ENCODE data around the gene DTNA. TPM values are rescaled to one million over a fixed set of nuclear protein-coding genes. Genes with fewer than 3 reads are reported as not detected.

DTNA gene
- total RNA-seq, 5 donors from 2014 or later (not counting 1 experiment from before 2014, with no cell fraction given) = 0.18 TPM; not detected in 4

DNA sequence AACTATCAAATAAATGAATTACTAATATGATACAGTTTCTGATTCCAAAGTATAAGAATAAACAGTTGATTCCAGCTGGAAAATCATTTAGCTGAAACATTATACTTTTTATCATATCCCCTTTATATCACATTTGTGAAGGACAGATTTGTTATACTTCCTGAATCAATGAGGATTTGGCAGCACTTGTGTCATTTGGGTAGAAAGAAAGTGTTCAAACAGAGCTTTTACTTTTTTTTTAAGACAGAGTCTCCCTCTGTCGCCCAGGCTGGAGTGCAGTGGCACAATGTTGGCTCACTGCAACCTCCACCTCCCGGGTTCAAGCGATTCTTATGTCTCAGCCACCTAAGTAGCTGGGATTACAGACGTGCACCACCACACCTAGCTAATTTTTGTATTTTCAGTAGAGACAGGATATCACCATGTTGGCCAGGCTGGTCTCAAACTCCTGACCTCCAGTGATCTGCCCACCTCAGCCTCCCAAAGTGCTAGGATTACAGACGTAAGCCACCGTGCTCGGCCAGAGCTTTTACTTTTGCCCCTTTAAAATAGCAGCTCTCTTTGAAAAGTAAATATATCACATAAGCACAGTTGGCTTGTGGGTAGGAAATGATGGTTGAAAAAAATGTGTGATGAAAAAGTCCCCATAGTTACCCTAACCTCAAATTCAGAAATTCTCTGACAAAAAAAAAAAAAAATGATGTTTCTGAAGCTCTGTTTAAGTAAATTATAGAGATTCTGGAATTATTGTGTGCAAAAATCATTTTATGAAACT lies 95.2 kb downstream of the DTNA start:
- 81% methylated on average over 3 of the region's 7 CpGs for WGBS (ENCODE audit: insufficient coverage)
- peaks cover 0 to 10% of the 10 kb centered on the region in 2 donors for H3K27me3 Mint-ChIP-seq
- H3K36me3 Mint-ChIP-seq = no peaks in the 10 kb centered on the region
- H3K4me1 Mint-ChIP-seq = no peaks in the 10 kb centered on the region
- CTCF ChIA-PET = interaction anchor here (0.6 to 1.9 kb wide), 2 partner anchors 18 to 23 kb away, joined by 3 to 7 read pairs; no protein-coding TSS in a partner anchor
- Histone ChIP-seq H3K27ac (ENCODE audit: low read length) (no peak overlapping the region), H3K27me3 (replicated peaks in 1 of 2; ENCODE audit: control insufficient read depth in 2 of 2, extremely low read depth in 1 of 2, insufficient read depth in 2 of 2, low read length in 1 of 2) (no peaks in the 10 kb centered on the region), H3K9me3 (no peaks in the 10 kb centered on the region), H3K4me3 (ENCODE audit: control insufficient read depth in 1 of 2, extremely low read depth in 1 of 2, low read length in 1 of 2) (no peak overlapping the region), H3K36me3 (ENCODE audit: control insufficient read depth in 2 of 2, extremely low read depth in 1 of 2, insufficient read depth in 1 of 2, low read length in 1 of 2) (no peaks in the 10 kb centered on the region), H3K4me1 (ENCODE audit: control insufficient read depth in 1 of 2, extremely low read depth in 1 of 2, insufficient read depth in 2 of 2, low read length in 2 of 2) (no peaks in the 10 kb centered on the region)
- DNase-seq (no peak), ATAC-seq (replicated peaks in 1 of 4) (no peak)
- no peak overlapping the region for H3K27ac Mint-ChIP-seq
- POLR2A ChIA-PET = no interaction called here
- no peaks in the 10 kb centered on the region for H3K9me3 Mint-ChIP-seq
- H3K4me3 Mint-ChIP-seq = no peak overlapping the region

DNA sequence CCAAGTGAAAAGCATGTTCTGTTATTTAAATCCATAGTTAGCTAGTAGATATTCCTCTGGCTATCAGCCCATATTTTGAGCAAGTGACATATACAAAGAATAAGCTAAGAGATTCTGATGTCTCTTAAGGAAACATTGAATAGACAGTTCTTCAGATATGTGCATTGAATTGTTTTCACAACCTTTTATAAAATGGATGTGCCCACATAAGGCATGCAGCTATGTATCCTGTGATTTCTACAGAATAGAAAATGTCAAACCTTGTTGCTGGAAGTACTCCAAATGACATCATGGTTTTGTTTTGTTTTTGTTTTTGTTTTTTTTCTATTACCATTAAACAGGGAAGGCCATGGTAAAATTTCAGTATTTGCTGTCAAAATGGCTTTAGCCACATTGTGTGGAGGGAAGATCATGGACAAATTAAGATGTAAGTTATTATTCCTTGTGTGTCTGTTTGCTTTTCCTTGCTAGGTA lies 95.8 kb downstream of the DTNA start:
- no peak overlapping the region for H3K27ac ChIP-seq (ENCODE audit: low read length)
- H3K9me3 ChIP-seq = no peaks in the 10 kb centered on the region
- Mint-ChIP-seq H3K27ac (no peak overlapping the region), H3K4me3 (no peak overlapping the region), H3K27me3 (peaks cover 0 to 9% of the 10 kb centered on the region in 2 donors), H3K36me3 (no peaks in the 10 kb centered on the region), H3K9me3 (no peaks in the 10 kb centered on the region), H3K4me1 (no peaks in the 10 kb centered on the region)
- H3K27me3 ChIP-seq (replicated peaks in 1 of 2; ENCODE audit: control insufficient read depth in 2 of 2, extremely low read depth in 1 of 2, insufficient read depth in 2 of 2, low read length in 1 of 2) = no peaks in the 10 kb centered on the region
- CTCF ChIA-PET = no interaction called here
- H3K36me3 ChIP-seq (ENCODE audit: control insufficient read depth in 2 of 2, extremely low read depth in 1 of 2, insufficient read depth in 1 of 2, low read length in 1 of 2) = no peaks in the 10 kb centered on the region
- H3K4me3 ChIP-seq (ENCODE audit: control insufficient read depth in 1 of 2, extremely low read depth in 1 of 2, low read length in 1 of 2) = no peak overlapping the region
- DNase-seq (no peak), ATAC-seq (replicated peaks in 1 of 4) (no peak)
- no peaks in the 10 kb centered on the region for H3K4me1 ChIP-seq (ENCODE audit: control insufficient read depth in 1 of 2, extremely low read depth in 1 of 2, insufficient read depth in 2 of 2, low read length in 2 of 2)
- POLR2A ChIA-PET = no interaction called here

DNA sequence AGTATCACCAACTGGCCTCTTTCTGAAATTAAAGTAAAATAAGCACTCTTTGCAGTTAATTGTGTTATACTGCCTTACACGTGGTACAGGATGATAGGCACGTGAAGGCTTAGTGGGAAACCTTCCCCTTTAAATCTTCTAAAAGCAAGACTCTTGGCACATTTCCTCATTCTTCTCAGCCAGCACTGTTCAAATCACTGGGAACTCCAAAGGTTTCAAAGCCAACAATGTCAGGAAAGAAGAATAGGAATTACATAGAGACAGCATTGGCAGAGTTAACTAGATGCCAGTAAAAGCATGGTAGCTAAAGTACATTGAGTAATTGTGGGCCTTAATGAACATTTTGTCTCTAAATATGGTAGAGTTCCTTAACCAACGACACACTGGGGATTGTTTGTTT lies 96.4 kb downstream of the DTNA start:
- H3K27ac ChIP-seq (ENCODE audit: low read length) = no peak overlapping the region
- no peaks in the 10 kb centered on the region for H3K9me3 Mint-ChIP-seq
- no peaks in the 10 kb centered on the region for H3K27me3 ChIP-seq (replicated peaks in 1 of 2; ENCODE audit: control insufficient read depth in 2 of 2, extremely low read depth in 1 of 2, insufficient read depth in 2 of 2, low read length in 1 of 2)
- no peaks in the 10 kb centered on the region for H3K9me3 ChIP-seq
- no peak for ATAC-seq (replicated peaks in 1 of 4)
- H3K4me1 ChIP-seq (ENCODE audit: control insufficient read depth in 1 of 2, extremely low read depth in 1 of 2, insufficient read depth in 2 of 2, low read length in 2 of 2) = no peaks in the 10 kb centered on the region
- peaks cover 0 to 6% of the 10 kb centered on the region in 2 donors for H3K27me3 Mint-ChIP-seq
- no peak overlapping the region for H3K4me3 ChIP-seq (ENCODE audit: control insufficient read depth in 1 of 2, extremely low read depth in 1 of 2, low read length in 1 of 2)
- H3K4me3 Mint-ChIP-seq = no peak overlapping the region
- ChIA-PET POLR2A (no interaction called here), CTCF (no interaction called here)
- no peak for DNase-seq
- no peaks in the 10 kb centered on the region for H3K36me3 ChIP-seq (ENCODE audit: control insufficient read depth in 2 of 2, extremely low read depth in 1 of 2, insufficient read depth in 1 of 2, low read length in 1 of 2)
- no peaks in the 10 kb centered on the region for H3K36me3 Mint-ChIP-seq
- no peaks in the 10 kb centered on the region for H3K4me1 Mint-ChIP-seq
- no CpG with 5 or more reads among the region's 3 CpGs for WGBS (ENCODE audit: insufficient coverage)
- H3K27ac Mint-ChIP-seq = no peak overlapping the region

DNA sequence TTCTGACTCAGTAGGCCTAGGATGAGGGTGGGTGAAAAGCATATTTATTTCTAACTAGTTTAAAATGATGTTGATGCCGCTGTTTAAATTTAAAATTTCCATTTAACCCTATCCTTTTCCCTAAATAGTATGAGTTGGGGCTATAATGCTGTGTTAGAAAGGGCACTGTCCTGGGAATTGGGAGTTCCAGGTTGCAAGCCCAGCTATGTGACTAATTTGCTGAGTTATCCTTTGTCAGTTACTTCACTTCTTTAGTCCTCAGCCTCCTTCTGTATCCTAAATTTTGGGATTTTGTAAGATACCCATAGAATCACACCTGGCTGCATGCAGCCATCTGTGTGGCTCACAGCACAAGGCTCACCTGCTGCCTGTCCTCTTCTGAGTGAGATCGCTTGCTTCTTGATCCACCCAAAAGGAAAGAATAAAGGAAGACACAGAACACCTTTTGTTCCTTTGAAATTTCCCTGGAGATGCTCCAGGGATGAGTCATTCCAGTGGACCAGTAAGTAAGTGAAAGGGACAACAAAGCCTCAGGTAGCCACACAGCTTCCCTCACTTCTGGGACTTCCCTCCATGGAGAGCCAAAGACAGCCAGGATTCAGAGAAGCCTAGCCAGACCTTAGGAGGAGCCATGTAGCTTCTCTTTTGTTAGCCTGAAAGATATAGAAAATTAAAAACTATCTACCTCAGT lies 97.2 kb downstream of the DTNA start:
- no peaks in the 10 kb centered on the region for H3K9me3 ChIP-seq
- ChIA-PET CTCF (interaction anchor here (0.7 to 0.8 kb wide), 2 partner anchors 25 to 147 kb away, joined by 4 read pairs; no protein-coding TSS in a partner anchor), POLR2A (no interaction called here)
- Mint-ChIP-seq H3K9me3 (no peaks in the 10 kb centered on the region), H3K36me3 (no peaks in the 10 kb centered on the region), H3K27ac (no peak overlapping the region), H3K4me3 (no peak overlapping the region), H3K27me3 (peaks cover 0 to 6% of the 10 kb centered on the region in 2 donors), H3K4me1 (no peaks in the 10 kb centered on the region)
- no peak overlapping the region for H3K4me3 ChIP-seq (ENCODE audit: control insufficient read depth in 1 of 2, extremely low read depth in 1 of 2, low read length in 1 of 2)
- WGBS (ENCODE audit: insufficient coverage) = 100% methylated on average over 1 of the region's 2 CpGs
- no peak for DNase-seq
- no peaks in the 10 kb centered on the region for H3K4me1 ChIP-seq (ENCODE audit: control insufficient read depth in 1 of 2, extremely low read depth in 1 of 2, insufficient read depth in 2 of 2, low read length in 2 of 2)
- no peak overlapping the region for H3K27ac ChIP-seq (ENCODE audit: low read length)
- H3K27me3 ChIP-seq (replicated peaks in 1 of 2; ENCODE audit: control insufficient read depth in 2 of 2, extremely low read depth in 1 of 2, insufficient read depth in 2 of 2, low read length in 1 of 2) = no peaks in the 10 kb centered on the region
- H3K36me3 ChIP-seq (ENCODE audit: control insufficient read depth in 2 of 2, extremely low read depth in 1 of 2, insufficient read depth in 1 of 2, low read length in 1 of 2) = no peaks in the 10 kb centered on the region
- ATAC-seq (replicated peaks in 1 of 4) = no peak

DNA sequence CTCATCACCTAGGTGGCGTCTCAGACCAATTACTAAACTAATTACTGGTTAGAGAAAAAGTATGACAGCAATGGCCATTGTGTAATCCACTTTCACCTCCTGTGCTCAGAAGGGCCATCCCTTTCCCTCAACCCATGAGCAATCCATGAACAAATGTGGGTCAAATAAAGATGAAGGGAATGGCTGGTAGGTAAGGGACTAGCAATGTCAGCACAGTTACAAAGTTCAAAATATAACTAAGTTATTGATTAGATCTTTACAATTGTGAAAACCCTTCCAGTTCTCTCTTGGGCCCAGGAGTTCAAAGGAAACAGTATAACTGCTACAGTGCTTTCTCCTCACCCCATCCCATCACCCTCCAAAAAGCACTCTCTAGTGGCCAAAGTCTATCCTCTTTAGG lies 98.3 kb downstream of the DTNA start:
- no CpG with 5 or more reads among the region's 1 CpG for WGBS (ENCODE audit: insufficient coverage)
- no peaks in the 10 kb centered on the region for H3K36me3 ChIP-seq (ENCODE audit: control insufficient read depth in 2 of 2, extremely low read depth in 1 of 2, insufficient read depth in 1 of 2, low read length in 1 of 2)
- H3K9me3 ChIP-seq = no peaks in the 10 kb centered on the region
- ChIA-PET CTCF (interaction anchor here in 1 of 2 donors (0.8 kb wide), 1 partner anchor 24 kb away, joined by 4 read pairs; no protein-coding TSS in a partner anchor), POLR2A (interaction anchor here (0.6 kb wide), 3 partner anchors 224 to 1306 kb away, joined by 3 to 6 read pairs (median 3); no protein-coding TSS in a partner anchor)
- Mint-ChIP-seq H3K27me3 (peaks cover 0 to 6% of the 10 kb centered on the region in 2 donors), H3K4me3 (no peak overlapping the region), H3K4me1 (no peaks in the 10 kb centered on the region), H3K9me3 (no peaks in the 10 kb centered on the region), H3K27ac (no peak overlapping the region), H3K36me3 (no peaks in the 10 kb centered on the region)
- DNase-seq (no peak), ATAC-seq (replicated peaks in 1 of 4) (no peak)
- no peaks in the 10 kb centered on the region for H3K4me1 ChIP-seq (ENCODE audit: control insufficient read depth in 1 of 2, extremely low read depth in 1 of 2, insufficient read depth in 2 of 2, low read length in 2 of 2)
- no peak overlapping the region for H3K4me3 ChIP-seq (ENCODE audit: control insufficient read depth in 1 of 2, extremely low read depth in 1 of 2, low read length in 1 of 2)
- no peak overlapping the region for H3K27ac ChIP-seq (ENCODE audit: low read length)
- no peaks in the 10 kb centered on the region for H3K27me3 ChIP-seq (replicated peaks in 1 of 2; ENCODE audit: control insufficient read depth in 2 of 2, extremely low read depth in 1 of 2, insufficient read depth in 2 of 2, low read length in 1 of 2)

DNA sequence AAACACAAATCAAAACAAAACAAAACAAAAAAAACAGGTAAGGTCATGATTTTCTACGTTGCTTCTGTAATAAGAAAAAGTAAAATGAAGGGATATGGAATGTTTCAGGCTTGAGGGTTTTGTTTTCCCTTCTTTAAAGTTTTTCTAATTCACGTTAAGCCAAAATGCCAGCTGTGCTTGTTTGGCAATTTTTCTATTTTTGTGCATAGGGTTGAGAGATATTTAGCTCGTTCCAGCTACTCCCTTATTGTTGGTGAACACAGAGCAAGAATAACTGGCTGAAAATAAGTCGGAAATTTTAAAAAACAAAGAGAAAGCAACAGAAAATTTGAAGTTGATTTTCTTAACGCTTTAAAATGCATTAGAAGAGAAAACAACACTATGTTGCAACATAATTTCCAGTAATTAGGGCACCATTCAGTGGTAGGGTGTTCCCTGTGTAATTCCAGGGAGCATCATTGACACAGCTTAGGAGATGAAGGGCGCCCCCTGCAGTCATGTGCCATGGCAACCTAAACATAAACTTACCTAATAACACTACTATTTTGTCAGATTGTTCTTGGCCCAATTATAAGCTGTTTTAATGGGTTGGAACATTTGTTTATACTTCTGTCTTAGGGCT lies 99.5 kb downstream of the DTNA start:
- ATAC-seq (replicated peaks in 1 of 4) (no peak), DNase-seq (no peak)
- no peak overlapping the region for H3K27ac ChIP-seq (ENCODE audit: low read length)
- no peaks in the 10 kb centered on the region for H3K9me3 Mint-ChIP-seq
- no peaks in the 10 kb centered on the region for H3K4me1 ChIP-seq (ENCODE audit: control insufficient read depth in 1 of 2, extremely low read depth in 1 of 2, insufficient read depth in 2 of 2, low read length in 2 of 2)
- H3K9me3 ChIP-seq = no peaks in the 10 kb centered on the region
- H3K4me3 Mint-ChIP-seq = no peak overlapping the region
- no peaks in the 10 kb centered on the region for H3K4me1 Mint-ChIP-seq
- no peaks in the 10 kb centered on the region for H3K27me3 ChIP-seq (replicated peaks in 1 of 2; ENCODE audit: control insufficient read depth in 2 of 2, extremely low read depth in 1 of 2, insufficient read depth in 2 of 2, low read length in 1 of 2)
- WGBS (ENCODE audit: insufficient coverage) = no CpG with 5 or more reads among the region's 6 CpGs
- CTCF ChIA-PET = no interaction called here
- no peaks in the 10 kb centered on the region for H3K27me3 Mint-ChIP-seq
- H3K4me3 ChIP-seq (ENCODE audit: control insufficient read depth in 1 of 2, extremely low read depth in 1 of 2, low read length in 1 of 2) = no peak overlapping the region
- no peak overlapping the region for H3K27ac Mint-ChIP-seq
- no peaks in the 10 kb centered on the region for H3K36me3 ChIP-seq (ENCODE audit: control insufficient read depth in 2 of 2, extremely low read depth in 1 of 2, insufficient read depth in 1 of 2, low read length in 1 of 2)
- no peaks in the 10 kb centered on the region for H3K36me3 Mint-ChIP-seq
- POLR2A ChIA-PET = no interaction called here

Measured in T-cell (primary cell).